GM13976 (cell line): ENCODE results near the gene NAA38.
A peak's percentile ranks its signal among the peaks of the same experiment; 100 is the strongest.

Source experiments
- DNase-seq: peaks from one replicate; pipeline ENCODE4 v3.0.0; 2012; ENCODE audit warnings: low spot score
- in situ Hi-C: fragments of 300-500 bp; cut with MboI; formaldehyde crosslinking; loops from one replicate; pipeline ENCODE4 v1.12.0; 2022; ENCODE audit warnings: low sequenced_read_pairs, mixed read lengths, inconsistent platforms; ENCODE audit not compliant: unreplicated experiment
- TF ChIP-seq, protein P1 (sequence below): IDR thresholded peaks from 2 replicates; pipeline ENCODE4 v1.5.1; 2012; ENCODE audit warnings: borderline replicate concordance, mild to moderate bottlenecking; ENCODE audit not compliant: insufficient read depth; ENCODE audit errors: extremely low read depth, missing control alignments, control extremely low read depth

NAA38 gene

DNA sequence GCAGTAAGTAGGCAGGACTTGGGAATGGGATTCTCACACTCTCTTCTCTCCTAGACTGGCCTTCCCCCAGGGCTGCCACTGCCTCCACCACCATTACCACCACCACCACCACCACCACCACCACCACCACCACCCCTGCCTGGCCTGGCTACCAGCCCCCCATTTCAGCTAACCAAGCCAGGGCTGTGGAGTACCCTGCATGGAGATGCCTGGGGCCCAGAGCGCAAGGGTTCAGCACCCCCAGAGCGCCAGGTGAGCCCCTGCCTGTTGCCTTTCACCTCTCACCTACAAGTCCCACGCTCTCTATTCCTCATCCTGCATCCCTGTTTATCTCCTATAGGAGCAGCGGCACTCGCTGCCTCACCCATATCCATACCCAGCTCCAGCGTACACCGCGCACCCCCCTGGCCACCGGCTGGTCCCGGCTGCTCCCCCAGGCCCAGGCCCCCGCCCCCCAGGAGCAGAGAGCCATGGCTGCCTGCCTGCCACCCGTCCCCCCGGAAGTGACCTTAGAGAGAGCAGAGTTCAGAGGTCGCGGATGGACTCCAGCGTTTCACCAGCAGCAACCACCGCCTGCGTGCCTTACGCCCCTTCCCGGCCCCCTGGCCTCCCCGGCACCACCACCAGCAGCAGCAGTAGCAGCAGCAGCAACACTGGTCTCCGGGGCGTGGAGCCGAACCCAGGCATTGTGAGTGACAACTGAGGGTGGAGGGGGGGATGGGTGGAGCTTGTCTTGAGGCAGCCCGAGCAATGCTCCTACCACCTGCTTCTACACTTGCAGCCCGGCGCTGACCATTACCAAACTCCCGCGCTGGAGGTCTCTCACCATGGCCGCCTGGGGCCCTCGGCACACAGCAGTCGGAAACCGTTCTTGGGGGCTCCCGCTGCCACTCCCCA is 10.3 kb downstream of the NAA38 start:
- in situ Hi-C loops = no loop called here
- TF ChIP-seq, protein P1, sequence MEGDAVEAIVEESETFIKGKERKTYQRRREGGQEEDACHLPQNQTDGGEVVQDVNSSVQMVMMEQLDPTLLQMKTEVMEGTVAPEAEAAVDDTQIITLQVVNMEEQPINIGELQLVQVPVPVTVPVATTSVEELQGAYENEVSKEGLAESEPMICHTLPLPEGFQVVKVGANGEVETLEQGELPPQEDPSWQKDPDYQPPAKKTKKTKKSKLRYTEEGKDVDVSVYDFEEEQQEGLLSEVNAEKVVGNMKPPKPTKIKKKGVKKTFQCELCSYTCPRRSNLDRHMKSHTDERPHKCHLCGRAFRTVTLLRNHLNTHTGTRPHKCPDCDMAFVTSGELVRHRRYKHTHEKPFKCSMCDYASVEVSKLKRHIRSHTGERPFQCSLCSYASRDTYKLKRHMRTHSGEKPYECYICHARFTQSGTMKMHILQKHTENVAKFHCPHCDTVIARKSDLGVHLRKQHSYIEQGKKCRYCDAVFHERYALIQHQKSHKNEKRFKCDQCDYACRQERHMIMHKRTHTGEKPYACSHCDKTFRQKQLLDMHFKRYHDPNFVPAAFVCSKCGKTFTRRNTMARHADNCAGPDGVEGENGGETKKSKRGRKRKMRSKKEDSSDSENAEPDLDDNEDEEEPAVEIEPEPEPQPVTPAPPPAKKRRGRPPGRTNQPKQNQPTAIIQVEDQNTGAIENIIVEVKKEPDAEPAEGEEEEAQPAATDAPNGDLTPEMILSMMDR = no peak
- no peak for DNase-seq

- in situ Hi-C loops = no loop called here
Measured at GRCh38 chr17:7846063-7846735, 11.2 kb downstream of the NAA38 start.

GRCh38 chr17:7845359-7846062 is 11.8 kb downstream of the NAA38 start:
- DNase-seq = no peak
- TF ChIP-seq, protein P1 = no peak
- in situ Hi-C loops = no loop called here

More at GRCh38 chr17:7846063-7846735, 11.2 kb downstream of the NAA38 start:
- TF ChIP-seq, protein P1 = no peak
- DNase-seq = no peak

DNA sequence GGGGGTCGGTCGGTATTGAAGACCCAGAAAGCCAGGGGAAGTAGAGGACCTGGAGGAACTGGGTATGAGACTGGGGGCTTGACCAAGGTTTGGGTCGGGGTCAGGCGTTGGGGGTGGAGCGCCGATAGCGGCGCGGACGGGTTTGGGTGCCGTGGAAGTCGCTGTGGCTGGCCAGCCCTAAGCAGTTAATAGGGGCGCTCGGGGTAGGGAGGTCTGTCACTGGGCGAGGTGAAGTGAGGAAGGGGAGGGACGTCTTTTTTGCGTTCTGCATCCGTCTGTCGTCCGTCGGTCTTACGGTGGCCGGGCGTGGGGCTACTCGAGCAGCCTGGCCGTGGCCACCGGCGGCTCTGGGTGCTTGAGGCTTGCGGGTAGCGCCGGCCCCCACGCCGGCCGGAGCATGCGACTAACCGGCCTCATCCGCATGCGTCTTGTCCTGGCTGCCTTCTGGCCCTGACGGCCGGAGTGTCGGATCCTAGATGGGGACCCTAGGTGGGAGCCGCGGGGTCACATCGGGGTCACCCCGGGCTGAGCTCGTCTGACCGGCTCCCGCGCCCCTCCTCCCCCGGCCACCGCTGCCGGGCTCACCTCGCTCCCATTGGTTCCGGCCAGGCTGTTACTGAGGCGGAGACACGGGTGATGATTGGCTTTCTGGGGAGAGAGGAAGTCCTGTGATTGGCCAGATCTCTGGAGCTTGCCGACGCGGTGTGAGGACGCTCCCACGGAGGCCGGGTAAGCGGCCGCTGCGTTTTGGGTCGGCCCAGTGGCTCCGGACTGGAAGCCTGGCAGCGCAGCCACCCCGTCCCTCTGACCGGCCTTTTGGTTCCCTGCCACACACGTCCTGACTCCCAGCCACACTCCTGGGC is 12.8 kb downstream of the NAA38 start:
- DNase-seq = peak; percentile 93
- in situ Hi-C loops = no loop called here
- TF ChIP-seq, protein P1 = no peak

DNA sequence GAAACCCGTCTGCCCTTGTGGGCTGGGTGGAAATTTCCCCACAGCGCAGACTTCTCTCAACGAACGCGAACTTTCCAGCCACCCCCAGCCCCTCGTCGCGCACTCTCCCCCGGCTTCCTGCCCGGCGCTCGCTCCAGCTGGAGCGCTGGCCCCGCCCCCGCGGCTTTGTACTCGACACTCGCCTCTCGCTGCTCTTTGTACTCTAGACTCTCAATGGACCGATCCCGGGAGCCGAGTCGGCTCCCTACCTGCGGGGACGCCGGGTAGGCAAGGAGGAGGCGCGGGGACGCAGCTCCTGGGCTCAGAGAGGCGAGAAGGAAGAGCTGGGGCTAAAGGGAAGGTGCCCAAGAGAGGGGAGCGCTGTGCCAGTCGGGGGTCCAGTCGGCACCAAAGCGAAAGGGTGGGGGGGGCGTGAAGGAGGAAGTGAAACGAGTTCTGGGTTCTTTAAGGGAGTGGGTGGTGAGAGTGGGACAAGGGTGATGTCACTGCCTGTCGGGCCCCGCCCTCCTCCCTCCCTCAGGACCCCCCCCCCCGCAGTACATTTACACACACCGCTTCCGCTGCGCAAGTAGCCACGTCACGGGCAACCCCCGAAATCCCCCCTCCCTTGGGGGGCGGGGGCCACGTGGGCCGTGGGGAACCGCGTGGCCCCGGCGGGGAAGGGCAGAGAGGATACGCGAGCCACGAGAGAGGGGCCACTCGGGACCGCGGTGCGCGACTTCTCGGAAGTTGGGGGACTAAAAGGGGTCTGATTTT is 13.6 kb downstream of the NAA38 start:
- in situ Hi-C loops = no loop called here
- TF ChIP-seq, protein P1 = no peak

More for the DNA sequence above, 13.6 kb downstream of the NAA38 start:
- peak; percentile 92 for DNase-seq
